ENCODE measurements around the gene HOXA3. TPM values are rescaled to one million over a fixed set of nuclear protein-coding genes. Genes with fewer than 3 reads are reported as not detected.

HOXA3 gene
- total RNA-seq, 1 donor from 2014 or later = 3.9 TPM

DNA sequence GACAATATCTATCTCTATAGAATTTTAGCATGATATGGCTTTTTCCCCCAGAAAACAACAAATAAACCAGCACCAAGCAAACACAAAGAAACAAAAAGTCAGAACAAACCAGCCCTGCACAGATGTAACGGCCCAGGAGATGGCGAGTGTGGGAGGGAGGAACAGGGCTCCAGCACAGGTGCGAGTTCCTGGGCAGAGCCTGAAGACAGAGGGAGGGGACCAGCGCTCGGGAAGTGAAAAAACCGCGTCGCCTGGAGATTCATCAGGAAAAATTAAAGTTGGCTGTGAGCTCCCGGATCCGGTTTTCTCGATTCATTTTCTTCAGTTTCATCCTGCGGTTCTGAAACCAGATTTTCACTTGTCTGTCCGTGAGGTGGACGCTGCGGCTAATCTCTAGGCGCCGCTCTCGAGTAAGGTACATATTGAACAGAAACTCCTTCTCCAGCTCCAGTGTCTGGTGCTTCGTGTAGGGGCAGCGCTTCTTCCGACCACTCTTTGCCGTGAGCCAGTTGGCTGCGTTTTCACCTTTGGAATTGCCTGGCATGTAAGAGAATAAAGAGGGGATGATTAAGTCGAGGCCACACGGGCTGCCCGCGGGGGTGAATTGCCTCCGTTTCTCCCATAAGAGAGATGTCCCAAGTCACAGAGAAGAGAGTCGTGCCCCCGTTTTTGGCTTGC is 19.4 kb upstream of the HOXA3 start:
- Histone ChIP-seq H3K9me3 (no peaks in the 10 kb centered on the region), H3K4me1 (peaks cover 55% of the 10 kb centered on the region), H3K36me3 (no peaks in the 10 kb centered on the region), H3K27me3 (no peaks in the 10 kb centered on the region), H3K27ac (peak overlapping the region; percentile 99), H3K4me3 (peak overlapping the region; percentile 56 to 64)
- intact Hi-C loops (cut with DNase I) = no loop called here
- no peak for DNase-seq (ENCODE audit: extremely low spot score in 2 of 2)
- no peak for TF ChIP-seq POLR2A (IDR thresholded peaks at IDR 0.05)
- TF ChIP-seq, protein P1, sequence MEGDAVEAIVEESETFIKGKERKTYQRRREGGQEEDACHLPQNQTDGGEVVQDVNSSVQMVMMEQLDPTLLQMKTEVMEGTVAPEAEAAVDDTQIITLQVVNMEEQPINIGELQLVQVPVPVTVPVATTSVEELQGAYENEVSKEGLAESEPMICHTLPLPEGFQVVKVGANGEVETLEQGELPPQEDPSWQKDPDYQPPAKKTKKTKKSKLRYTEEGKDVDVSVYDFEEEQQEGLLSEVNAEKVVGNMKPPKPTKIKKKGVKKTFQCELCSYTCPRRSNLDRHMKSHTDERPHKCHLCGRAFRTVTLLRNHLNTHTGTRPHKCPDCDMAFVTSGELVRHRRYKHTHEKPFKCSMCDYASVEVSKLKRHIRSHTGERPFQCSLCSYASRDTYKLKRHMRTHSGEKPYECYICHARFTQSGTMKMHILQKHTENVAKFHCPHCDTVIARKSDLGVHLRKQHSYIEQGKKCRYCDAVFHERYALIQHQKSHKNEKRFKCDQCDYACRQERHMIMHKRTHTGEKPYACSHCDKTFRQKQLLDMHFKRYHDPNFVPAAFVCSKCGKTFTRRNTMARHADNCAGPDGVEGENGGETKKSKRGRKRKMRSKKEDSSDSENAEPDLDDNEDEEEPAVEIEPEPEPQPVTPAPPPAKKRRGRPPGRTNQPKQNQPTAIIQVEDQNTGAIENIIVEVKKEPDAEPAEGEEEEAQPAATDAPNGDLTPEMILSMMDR (IDR thresholded peaks at IDR 0.05) = peak in 1 of 3 experiments; percentile 6
- TF ChIP-seq POLR2AphosphoS5 (IDR thresholded peaks at IDR 0.05; ENCODE audit: insufficient read depth in 1 of 2, low read depth in 1 of 2) = peak in 1 of 2 donors; percentile 14

DNA sequence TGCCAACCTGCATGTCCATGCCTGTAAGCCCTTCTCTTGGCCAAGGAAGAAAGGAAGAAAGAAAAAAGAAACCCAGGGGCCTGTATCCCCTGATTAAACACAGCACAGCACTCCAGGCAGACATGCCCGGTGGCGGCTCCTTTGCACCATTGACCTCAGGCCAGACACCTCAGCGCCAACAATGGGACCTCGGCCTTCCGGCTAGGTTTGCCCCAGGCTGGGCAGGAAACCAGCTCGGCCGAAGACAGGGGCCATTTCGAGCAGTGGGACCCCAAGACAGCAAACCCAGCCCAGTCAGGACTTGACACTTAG is 18.9 kb upstream of the HOXA3 start:
- no peaks in the 10 kb centered on the region for H3K36me3 ChIP-seq
- no peaks in the 10 kb centered on the region for H3K9me3 ChIP-seq
- no peak for TF ChIP-seq POLR2A (IDR thresholded peaks at IDR 0.05)
- peak in 1 of 2 donors; percentile 30 for TF ChIP-seq POLR2AphosphoS5 (IDR thresholded peaks at IDR 0.05; ENCODE audit: insufficient read depth in 1 of 2, low read depth in 1 of 2)
- H3K27ac ChIP-seq = peak overlapping the region; percentile 99
- no peaks in the 10 kb centered on the region for H3K27me3 ChIP-seq
- DNase-seq (ENCODE audit: extremely low spot score in 2 of 2) = no peak
- H3K4me1 ChIP-seq = peaks cover 55% of the 10 kb centered on the region
- intact Hi-C loops (cut with DNase I) = no loop called here
- peak overlapping the region; percentile 56 to 64 for H3K4me3 ChIP-seq

DNA sequence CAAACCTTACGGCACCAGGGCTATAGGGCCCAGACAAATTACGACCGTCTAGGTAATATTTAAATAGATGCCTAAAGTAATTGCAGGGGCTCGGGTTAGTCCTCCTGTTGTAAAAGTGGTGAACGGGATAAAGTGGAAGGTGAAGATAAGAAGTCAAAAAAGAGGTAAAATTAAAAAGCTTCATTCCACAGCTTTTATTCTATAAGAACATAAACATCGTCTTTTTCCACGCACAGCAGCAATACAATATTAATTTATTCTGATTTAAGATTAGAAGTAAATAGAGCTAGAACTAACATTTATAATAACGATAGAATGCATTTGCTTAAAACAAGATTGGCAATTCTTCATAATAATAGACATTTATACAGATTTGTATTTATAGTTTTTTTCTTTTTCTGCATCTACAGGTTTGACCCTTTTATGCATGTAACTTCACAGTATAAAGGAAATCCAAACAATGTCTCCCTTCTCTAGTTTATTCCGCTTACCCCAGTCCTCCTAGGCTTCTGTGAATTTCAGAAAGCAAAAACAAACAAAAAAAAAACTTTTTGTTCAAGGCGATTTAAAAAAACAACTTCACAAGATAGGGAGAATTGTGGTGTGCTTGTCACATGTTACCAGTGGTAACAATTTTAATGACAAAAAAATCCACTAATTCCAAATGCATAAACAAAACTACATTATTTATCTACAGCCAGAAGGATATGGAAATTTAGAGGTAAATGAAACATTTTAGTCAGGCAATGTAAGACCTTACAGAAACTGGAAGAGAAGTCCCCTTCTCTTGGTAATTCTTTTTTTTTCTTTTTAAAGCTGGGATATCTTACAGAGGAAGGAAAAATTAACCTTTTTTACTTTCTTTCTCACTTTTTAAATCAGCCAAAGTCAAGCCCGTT is 18.3 kb upstream of the HOXA3 start:
- H3K27me3 ChIP-seq = no peaks in the 10 kb centered on the region
- H3K4me3 ChIP-seq = peak overlapping the region; percentile 56 to 64
- peaks cover 55% of the 10 kb centered on the region for H3K4me1 ChIP-seq
- no peaks in the 10 kb centered on the region for H3K9me3 ChIP-seq
- peak overlapping the region; percentile 99 for H3K27ac ChIP-seq
- TF ChIP-seq POLR2AphosphoS5 (IDR thresholded peaks at IDR 0.05; ENCODE audit: insufficient read depth in 1 of 2, low read depth in 1 of 2) (no peak), POLR2A (IDR thresholded peaks at IDR 0.05) (no peak)
- TF ChIP-seq, protein P1 (IDR thresholded peaks at IDR 0.05) = no peak
- H3K36me3 ChIP-seq = no peaks in the 10 kb centered on the region
- intact Hi-C loops (cut with DNase I) = no loop called here
- no peak for DNase-seq (ENCODE audit: extremely low spot score in 2 of 2)

DNA sequence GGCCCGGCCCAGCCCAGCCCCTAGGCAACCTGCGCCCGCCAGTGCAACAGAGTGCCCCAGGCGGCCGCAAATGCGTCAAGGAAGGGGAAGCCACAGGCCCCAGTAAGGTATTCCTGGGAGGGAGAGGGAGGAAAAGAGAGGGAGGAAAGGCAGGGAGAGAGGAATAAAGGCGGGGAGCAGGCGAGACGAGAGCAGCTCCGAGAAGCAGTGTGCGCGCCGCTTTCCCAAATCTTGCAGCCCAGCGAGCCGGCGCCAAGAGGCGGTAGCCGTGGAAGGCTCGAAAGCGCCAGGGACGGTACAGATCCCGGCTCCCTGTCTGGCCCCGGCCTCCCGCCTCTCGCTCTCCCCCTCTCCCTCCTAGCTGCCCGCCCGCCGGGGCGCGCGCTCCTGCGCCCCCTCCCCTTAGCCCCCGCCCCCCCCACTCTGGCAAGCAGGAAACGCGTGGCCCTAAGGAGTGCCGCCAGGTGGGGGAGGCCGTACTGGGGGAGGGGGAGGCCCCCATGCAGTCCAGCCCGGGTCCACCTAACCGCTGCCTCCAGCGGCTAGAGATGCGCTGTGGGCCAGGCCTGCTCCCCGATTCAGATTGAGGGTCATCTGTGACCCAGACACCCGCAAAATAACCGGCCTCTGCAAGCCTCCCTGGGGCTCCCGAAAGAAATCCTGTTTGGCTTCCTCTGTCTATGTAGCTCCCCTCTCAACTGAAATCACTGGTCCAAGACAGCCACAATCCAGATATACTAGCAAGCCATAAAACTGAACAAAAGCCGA is 17.5 kb upstream of the HOXA3 start:
- no peak for DNase-seq (ENCODE audit: extremely low spot score in 2 of 2)
- Histone ChIP-seq H3K27ac (peak overlapping the region; percentile 99), H3K36me3 (no peaks in the 10 kb centered on the region), H3K27me3 (no peaks in the 10 kb centered on the region), H3K9me3 (no peaks in the 10 kb centered on the region), H3K4me3 (peak overlapping the region; percentile 56 to 64), H3K4me1 (peaks cover 53% of the 10 kb centered on the region)
- TF ChIP-seq, protein P1 (IDR thresholded peaks at IDR 0.05) = no peak
- TF ChIP-seq POLR2AphosphoS5 (IDR thresholded peaks at IDR 0.05; ENCODE audit: insufficient read depth in 1 of 2, low read depth in 1 of 2) (peak in 1 of 2 donors; percentile 41), POLR2A (IDR thresholded peaks at IDR 0.05) (no peak)
- intact Hi-C loops (cut with DNase I) = loop anchor here (5.0 to 10.0 kb wide), 2 partner anchors 798 to 1315 kb away; no protein-coding TSS in a partner anchor
